ENCODE results near the gene DUSP14.
"Not testable (repeated sequence)": the region's sequence is repeated elsewhere in the genome, so short reads cannot be mapped to it uniquely, and the experiment has no call there.

- TF ChIP-seq RAD21 (IDR thresholded peaks at IDR 0.05; ENCODE audit: low read length); POLR2AphosphoS5 (IDR thresholded peaks at IDR 0.05; ENCODE audit: low read depth, low read length); RCOR1 (IDR thresholded peaks at IDR 0.05; ENCODE audit: low read length); USF2 (IDR thresholded peaks at IDR 0.05; ENCODE audit: borderline replicate concordance, low read depth, low read length); CTCF (IDR thresholded peaks at IDR 0.05); REST (IDR thresholded peaks at IDR 0.05; ENCODE audit: low read depth, low read length); EP300 (IDR thresholded peaks at IDR 0.05; ENCODE audit: borderline replicate concordance in 1 of 2, low read depth in 1 of 2, low read length in 1 of 2); YY1 (IDR thresholded peaks at IDR 0.05; ENCODE audit: low read depth); NFIC (IDR thresholded peaks at IDR 0.05; ENCODE audit: borderline replicate concordance); TAF1 (IDR thresholded peaks at IDR 0.05; ENCODE audit: borderline replicate concordance, low read depth, low read length); EZH2phosphoT487 (IDR thresholded peaks at IDR 0.05; ENCODE audit: borderline replicate concordance, low read depth); TEAD4 (IDR thresholded peaks at IDR 0.05; ENCODE audit: borderline replicate concordance, insufficient read depth); MAX (IDR thresholded peaks at IDR 0.05; ENCODE audit: low read depth): not testable (repeated sequence)
Observed at GRCh38 chr17:37511642-37512041, 22.0 kb downstream of the DUSP14 start.
